ENCODE results near the gene DNALI1.

DNALI1 gene

GRCh38 chr1:37540036-37540785, 16.5 kb upstream of the DNALI1 start:
- DNase-seq (ENCODE audit: extremely low spot score) = no peak
- ChIA-PET CTCF (no interaction called here), POLR2A (interaction anchor here (1.0 kb wide), 1 partner anchor 14 kb away, joined by 3 read pairs; the partner anchor contains the start of gene SNIP1)
- TF ChIP-seq L3MBTL2 (conservative IDR thresholded peaks at IDR 0.05) (no peak), FOXM1 (IDR thresholded peaks at IDR 0.05; ENCODE audit: borderline replicate concordance) (no peak), NFRKB (IDR thresholded peaks at IDR 0.05) (no peak), TARDBP (IDR thresholded peaks at IDR 0.05) (no peak), FOXA1 (IDR thresholded peaks at IDR 0.05) (no peak), ZNF384 (IDR thresholded peaks at IDR 0.05) (no peak), LEF1 (IDR thresholded peaks at IDR 0.05; ENCODE audit: borderline replicate concordance) (no peak), SUZ12 (IDR thresholded peaks at IDR 0.05) (no peak), ELF4 (IDR thresholded peaks at IDR 0.05) (no peak), SP1 (IDR thresholded peaks at IDR 0.05) (no peak)

GRCh38 chr1:37544530-37544929, 12.2 kb upstream of the DNALI1 start:
- TF ChIP-seq L3MBTL2 (conservative IDR thresholded peaks at IDR 0.05) (no peak), PKNOX1 (IDR thresholded peaks at IDR 0.05) (no peak), ARNT (IDR thresholded peaks at IDR 0.05) (no peak), TARDBP (IDR thresholded peaks at IDR 0.05) (no peak), SP1 (IDR thresholded peaks at IDR 0.05) (no peak), HDGF (IDR thresholded peaks at IDR 0.05; ENCODE audit: borderline replicate concordance) (no peak), FOXA1 (IDR thresholded peaks at IDR 0.05) (no peak), FOXM1 (IDR thresholded peaks at IDR 0.05; ENCODE audit: borderline replicate concordance) (no peak), CTBP1 (IDR thresholded peaks at IDR 0.05; ENCODE audit: borderline replicate concordance) (no peak), BHLHE40 (IDR thresholded peaks at IDR 0.05; ENCODE audit: borderline replicate concordance) (no peak), ELF4 (IDR thresholded peaks at IDR 0.05) (no peak), FOXK2 (IDR thresholded peaks at IDR 0.05) (no peak)
- DNase-seq (ENCODE audit: extremely low spot score) = no peak
- ChIA-PET POLR2A (no interaction called here), CTCF (no interaction called here)

- CTCF ChIA-PET = no interaction called here
- no peak for TF ChIP-seq FOXA1 (IDR thresholded peaks at IDR 0.05)
- TF ChIP-seq PKNOX1 (IDR thresholded peaks at IDR 0.05) = no peak
- TF ChIP-seq TARDBP (IDR thresholded peaks at IDR 0.05) = no peak
- no peak for TF ChIP-seq CTBP1 (IDR thresholded peaks at IDR 0.05; ENCODE audit: borderline replicate concordance)
- no peak for TF ChIP-seq HDGF (IDR thresholded peaks at IDR 0.05; ENCODE audit: borderline replicate concordance)
- no peak for TF ChIP-seq ELF4 (IDR thresholded peaks at IDR 0.05)
- no peak for TF ChIP-seq NFRKB (IDR thresholded peaks at IDR 0.05)
- no peak for TF ChIP-seq FOXK2 (IDR thresholded peaks at IDR 0.05)
- TF ChIP-seq ZNF384 (IDR thresholded peaks at IDR 0.05) = no peak
- TF ChIP-seq FOXM1 (IDR thresholded peaks at IDR 0.05; ENCODE audit: borderline replicate concordance) = no peak
- no peak for TF ChIP-seq SUZ12 (IDR thresholded peaks at IDR 0.05)
- no peak for TF ChIP-seq BHLHE40 (IDR thresholded peaks at IDR 0.05; ENCODE audit: borderline replicate concordance)
- no peak for TF ChIP-seq L3MBTL2 (conservative IDR thresholded peaks at IDR 0.05)
- no peak for TF ChIP-seq LEF1 (IDR thresholded peaks at IDR 0.05; ENCODE audit: borderline replicate concordance)
- TF ChIP-seq SP1 (IDR thresholded peaks at IDR 0.05) = no peak
- no peak for TF ChIP-seq ARNT (IDR thresholded peaks at IDR 0.05)
- DNase-seq (ENCODE audit: extremely low spot score) = no peak
- POLR2A ChIA-PET = no interaction called here
Measured at GRCh38 chr1:37545019-37545418, 11.7 kb upstream of the DNALI1 start.

GRCh38 chr1:37549341-37549740, 7.4 kb upstream of the DNALI1 start:
- no peak for DNase-seq (ENCODE audit: extremely low spot score)
- ChIA-PET POLR2A (no interaction called here), CTCF (no interaction called here)
- TF ChIP-seq ARNT (IDR thresholded peaks at IDR 0.05) (no peak), LEF1 (IDR thresholded peaks at IDR 0.05; ENCODE audit: borderline replicate concordance) (no peak), PKNOX1 (IDR thresholded peaks at IDR 0.05) (no peak), FOXA1 (IDR thresholded peaks at IDR 0.05) (no peak), SP1 (IDR thresholded peaks at IDR 0.05) (no peak), BHLHE40 (IDR thresholded peaks at IDR 0.05; ENCODE audit: borderline replicate concordance) (no peak), SUZ12 (IDR thresholded peaks at IDR 0.05) (no peak), FOXK2 (IDR thresholded peaks at IDR 0.05) (no peak), ZNF384 (IDR thresholded peaks at IDR 0.05) (no peak), NFRKB (IDR thresholded peaks at IDR 0.05) (no peak), FOXM1 (IDR thresholded peaks at IDR 0.05; ENCODE audit: borderline replicate concordance) (no peak), CTBP1 (IDR thresholded peaks at IDR 0.05; ENCODE audit: borderline replicate concordance) (no peak), ELF4 (IDR thresholded peaks at IDR 0.05) (no peak), L3MBTL2 (conservative IDR thresholded peaks at IDR 0.05) (no peak)

GRCh38 chr1:37553598-37553926, 3.2 kb upstream of the DNALI1 start:
- ChIA-PET CTCF (no interaction called here), POLR2A (interaction anchor here (1.0 to 1.6 kb wide), 5 partner anchors 10 to 78 kb away, joined by 3 to 4 read pairs (median 3); partner anchors contain the start of gene GNL2)
- TF ChIP-seq CTBP1 (IDR thresholded peaks at IDR 0.05; ENCODE audit: borderline replicate concordance) (no peak), ZNF384 (IDR thresholded peaks at IDR 0.05) (no peak), SP1 (IDR thresholded peaks at IDR 0.05) (no peak)
- DNase-seq (ENCODE audit: extremely low spot score) = no peak

Data from HEK293T (cell line).